GM12891 (cell line): Measurements from ENCODE around the gene TMTC1.
A peak's percentile ranks its signal among the peaks of the same experiment; 100 is the strongest.

Source experiments
- DNase-seq: peaks from one replicate; pipeline ENCODE4 v3.0.0; 2011; ENCODE audit warnings: low spot score; ENCODE audit not compliant: insufficient read length
- FAIRE-seq: peaks from 2 replicates; lab custom pipeline; 2011; peaks lifted over from hg19 to GRCh38; lab: Jason Lieb, UNC
- PAX5 ChIP-seq: IDR thresholded peaks from 2 replicates; pipeline ENCODE4 v1.6.1; 2011; ENCODE audit warnings: low read length, moderate library complexity, mild to moderate bottlenecking; ENCODE audit not compliant: insufficient read depth, severe bottlenecking
- POLR2A ChIP-seq: IDR thresholded peaks from 2 replicates; pipeline ENCODE4 v1.6.1; 2011; ENCODE audit warnings: low read depth, low read length, control low read depth
- POLR2AphosphoS5 ChIP-seq: IDR thresholded peaks from 2 replicates; pipeline ENCODE4 v1.6.1; 2011; ENCODE audit warnings: low read depth, low read length, control low read depth
- POU2F2 ChIP-seq: IDR thresholded peaks from 2 replicates; pipeline ENCODE4 v1.6.1; 2011; ENCODE audit warnings: low read depth, mild to moderate bottlenecking, control low read depth, low read length, moderate library complexity
- SPI1 ChIP-seq: IDR thresholded peaks from 2 replicates; pipeline ENCODE4 v1.6.1; 2011; ENCODE audit warnings: low read depth, low read length, control low read depth
- TAF1 ChIP-seq: IDR thresholded peaks from 2 replicates; pipeline ENCODE4 v1.6.1; 2011; ENCODE audit warnings: low read depth, low read length, control low read depth

Gene TMTC1

GRCh38 chr12:29703528-29703927 is 80.2 kb downstream of the TMTC1 start:
- FAIRE-seq (no peak), DNase-seq (no peak)
- no peak for TF ChIP-seq POU2F2
- no peak for TF ChIP-seq POLR2AphosphoS5
- no peak for TF ChIP-seq SPI1
- no peak for TF ChIP-seq POLR2A
- TF ChIP-seq PAX5 = no peak
- TF ChIP-seq TAF1 = no peak

- FAIRE-seq (no peak), DNase-seq (no peak)
These were observed 80.8 kb downstream of the TMTC1 start for GRCh38 chr12:29702972-29703371.

GRCh38 chr12:29702222-29702621 is 81.5 kb downstream of the TMTC1 start:
- no peak for FAIRE-seq
- no peak for DNase-seq
- TF ChIP-seq SPI1 (no peak), POLR2A (no peak), POU2F2 (no peak), POLR2AphosphoS5 (no peak), TAF1 (no peak), PAX5 (no peak)

More at GRCh38 chr12:29702972-29703371, 80.8 kb downstream of the TMTC1 start:
- TF ChIP-seq TAF1 (no peak), POLR2A (no peak), POLR2AphosphoS5 (no peak), PAX5 (no peak), SPI1 (peak; percentile 44; the same call in 1 of the 2 replicates)

GRCh38 chr12:29700761-29701481 is 82.8 kb downstream of the TMTC1 start:
- FAIRE-seq = no peak
- TF ChIP-seq POLR2A = no peak
- no peak for TF ChIP-seq TAF1
- no peak for TF ChIP-seq PAX5
- no peak for TF ChIP-seq SPI1
- TF ChIP-seq POLR2AphosphoS5 = no peak
- no peak for TF ChIP-seq POU2F2
- no peak for DNase-seq

- DNase-seq = no peak
- TF ChIP-seq POLR2A (no peak), PAX5 (no peak)
- no peak for FAIRE-seq
These were observed 85.0 kb downstream of the TMTC1 start for GRCh38 chr12:29698756-29699155.

GRCh38 chr12:29695800-29696199 is 87.9 kb downstream of the TMTC1 start:
- TF ChIP-seq PAX5 = no peak
- TF ChIP-seq POLR2AphosphoS5 = no peak
- no peak for TF ChIP-seq POU2F2
- TF ChIP-seq TAF1 = no peak
- TF ChIP-seq SPI1 = no peak
- no peak for TF ChIP-seq POLR2A
- DNase-seq (no peak), FAIRE-seq (no peak)

- no peak for FAIRE-seq
- no peak for DNase-seq
- TF ChIP-seq POLR2A (no peak), SPI1 (no peak), TAF1 (no peak), POU2F2 (no peak), POLR2AphosphoS5 (no peak), PAX5 (no peak)
These were observed 88.7 kb downstream of the TMTC1 start for GRCh38 chr12:29695026-29695425.

- FAIRE-seq (no peak), DNase-seq (no peak)
- TF ChIP-seq SPI1 (no peak), POU2F2 (no peak), POLR2AphosphoS5 (no peak), PAX5 (no peak), POLR2A (no peak), TAF1 (no peak)
These were observed 89.7 kb downstream of the TMTC1 start for GRCh38 chr12:29694002-29694401.

GRCh38 chr12:29692237-29692636 is 91.5 kb downstream of the TMTC1 start:
- FAIRE-seq = no peak
- TF ChIP-seq POU2F2 = no peak
- no peak for TF ChIP-seq TAF1
- no peak for DNase-seq

GRCh38 chr12:29691161-29691854 is 92.4 kb downstream of the TMTC1 start:
- no peak for DNase-seq
- TF ChIP-seq PAX5 (no peak), POLR2AphosphoS5 (no peak), TAF1 (no peak), POU2F2 (no peak), SPI1 (no peak), POLR2A (no peak)
- no peak for FAIRE-seq
